Endothelial cell of umbilical vein (primary cell): ENCODE data around the gene OR52K1. TPM values are rescaled to one million over a fixed set of nuclear protein-coding genes. Genes with fewer than 3 reads are reported as not detected.

Experiments used
- Bru-seq: library from RNA; stranded (reverse); fragments of 400-500 nt; gene quantifications from one replicate; lab custom pipeline; 2021; lab: Mats Ljungman, UMichigan
- BruChase-seq, 2 experiments: library from RNA; stranded (reverse); fragments of 400-500 nt; gene quantifications; one replicate each; lab custom pipeline; 2021; lab: Mats Ljungman, UMichigan
- BruUV-seq: library from RNA; stranded (reverse); fragments of 400-500 nt; replicated peaks from 2 replicates; lab custom pipeline; 2021; lab: Mats Ljungman, UMichigan
- CTCF ChIA-PET: fragments of 300-600, 350-600 bp; sonication (Branson Sonifier 250); formaldehyde crosslinking; loops from one replicate; lab custom pipeline; 2021; ENCODE audit warnings: antibody characterized with exemption, inconsistent platforms; lab: Charles Lee
- POLR2A ChIA-PET: fragments of 300-600, 350-600 bp; sonication (Branson Sonifier 250); formaldehyde crosslinking; loops from one replicate; lab custom pipeline; 2021; ENCODE audit warnings: antibody characterized with exemption, inconsistent platforms; lab: Charles Lee
- DNase-seq: peaks from one replicate; pipeline ENCODE4 v3.0.0-alpha.2; 2011; ENCODE audit warnings: low read depth, low spot score
- FAIRE-seq: peaks from 2 replicates; lab custom pipeline; 2011; peaks lifted over from hg19 to GRCh38; lab: Jason Lieb, UNC
- H2AFZ ChIP-seq: 2 replicates; pipeline ENCODE4 v1.6.0; 2012; ENCODE audit warnings: low read depth, low read length, control low read depth, inconsistent platforms
- H3K27ac ChIP-seq: 2 replicates; pipeline ENCODE4 v1.5.1; 2011; ENCODE audit warnings: low read depth, mild to moderate bottlenecking, control low read depth, low read length, moderate library complexity; ENCODE audit not compliant: insufficient read depth
- H3K27me3 ChIP-seq, 2 experiments: 2 replicates each; pipeline versions ENCODE4 v1.6.0 to v1.6.1; 2011; ENCODE audit warnings: low read length in 2 of 2, mixed read lengths in 1 of 2; ENCODE audit not compliant: control insufficient read depth in 2 of 2, insufficient read depth in 2 of 2
- H3K36me3 ChIP-seq, 2 experiments: 2 replicates in 1 of 2; 3 replicates in 1 of 2; pipeline ENCODE4 v1.5.1; 2011; ENCODE audit warnings: low read length in 2 of 2, mild to moderate bottlenecking in 1 of 2, moderate library complexity in 1 of 2; ENCODE audit not compliant: control insufficient read depth in 2 of 2, insufficient read depth in 2 of 2; ENCODE audit errors: extremely low read depth in 1 of 2
- H3K4me1 ChIP-seq: 3 replicates; pipeline ENCODE4 v1.5.1; 2011; ENCODE audit warnings: mild to moderate bottlenecking, low read length; ENCODE audit not compliant: control insufficient read depth, insufficient read depth; ENCODE audit errors: extremely low read depth
- H3K4me2 ChIP-seq: 2 replicates; pipeline ENCODE4 v1.6.1; 2011; ENCODE audit warnings: low read length, control low read depth, mixed read lengths; ENCODE audit not compliant: insufficient read depth
- H3K4me3 ChIP-seq, 3 experiments: fragments of 200-600 bp in 1 of 3; sonication (generic), shearing (Covaris generic) in 1 of 3; replicated peaks in 1 of 3; 2 replicates each; pipeline ENCODE4 v1.5.1; 2011 to 2016; ENCODE audit warnings: control low read depth in 3 of 3, low read length in 3 of 3, mild to moderate bottlenecking in 2 of 3, inconsistent platforms in 1 of 3, low read depth in 1 of 3, moderate library complexity in 1 of 3; ENCODE audit not compliant: insufficient read depth in 1 of 3
- H3K79me2 ChIP-seq: 2 replicates; pipeline ENCODE4 v1.6.0; 2012; ENCODE audit warnings: low read length, inconsistent platforms; ENCODE audit not compliant: control insufficient read depth, insufficient read depth
- H3K9ac ChIP-seq: replicated peaks from 2 replicates; pipeline ENCODE3; 2011; ENCODE audit warnings: low read length, control low read depth; ENCODE audit not compliant: insufficient read depth; ENCODE audit errors: extremely low read depth
- H3K9me1 ChIP-seq: replicated peaks from 3 replicates; pipeline ENCODE4 v1.6.0; 2011; ENCODE audit warnings: mild to moderate bottlenecking, low read length; ENCODE audit not compliant: control insufficient read depth, insufficient read depth; ENCODE audit errors: extremely low read depth
- H3K9me3 ChIP-seq: replicated peaks from 2 replicates; pipeline ENCODE4 v1.5.1; 2012; ENCODE audit warnings: low read length, inconsistent platforms; ENCODE audit not compliant: control insufficient read depth, insufficient read depth
- H4K20me1 ChIP-seq: replicated peaks from 2 replicates; pipeline ENCODE3; 2011; ENCODE audit warnings: mild to moderate bottlenecking, low read length; ENCODE audit not compliant: control insufficient read depth, insufficient read depth; ENCODE audit errors: extremely low read depth
- EZH2 ChIP-seq: IDR thresholded peaks from 2 replicates; pipeline ENCODE4 v1.6.1; 2012; ENCODE audit warnings: borderline replicate concordance, low read depth, mild to moderate bottlenecking, moderate library complexity, low read length, inconsistent platforms; ENCODE audit not compliant: severe bottlenecking
- FOS ChIP-seq: IDR thresholded peaks from 2 replicates; pipeline ENCODE4 v1.6.1; 2011; ENCODE audit warnings: mild to moderate bottlenecking, low read length, moderate library complexity, borderline replicate concordance; ENCODE audit not compliant: insufficient read depth
- GATA2 ChIP-seq: IDR thresholded peaks from 2 replicates; pipeline ENCODE4 v1.7.0; 2011; ENCODE audit warnings: low read depth, mild to moderate bottlenecking, moderate library complexity, mixed read lengths, low read length; ENCODE audit not compliant: insufficient read length, insufficient read depth
- JUN ChIP-seq: IDR thresholded peaks from 2 replicates; pipeline ENCODE4 v1.6.1; 2011; ENCODE audit warnings: borderline replicate concordance, low read depth; ENCODE audit not compliant: insufficient read length, insufficient read depth
- MAX ChIP-seq: IDR thresholded peaks from 2 replicates; pipeline ENCODE4 v1.6.1; 2011; ENCODE audit not compliant: insufficient read depth, insufficient read length
- MYC ChIP-seq: IDR thresholded peaks from one replicate; pipeline ENCODE4 v1.6.1; 2011; ENCODE audit warnings: mild to moderate bottlenecking, low read depth, low read length
- POLR2A ChIP-seq: IDR thresholded peaks from 2 replicates; pipeline ENCODE4 v1.6.1; 2012; ENCODE audit warnings: low read depth, mild to moderate bottlenecking, control low read depth, low read length
- POLR2AphosphoS5 ChIP-seq: IDR thresholded peaks from 2 replicates; pipeline ENCODE4 v1.6.1; 2012; ENCODE audit warnings: low read depth, mild to moderate bottlenecking, control low read depth, low read length, moderate library complexity; ENCODE audit not compliant: insufficient read depth
- dilution Hi-C: fragments of 300-500 bp; cut with MboI; formaldehyde crosslinking; loops from one replicate; pipeline ENCODE4 v1.15.0; 2019; ENCODE audit warnings: low sequenced_read_pairs; ENCODE audit not compliant: extremely low pct_ligation_motif_present
- intact Hi-C: fragments of 100-400 bp; cut with micrococcal nuclease; formaldehyde crosslinking; loops from one replicate; pipeline ENCODE4 v1.10.0; 2022
- long read RNA-seq: library from polyadenylated mRNA; stranded (forward); transcript quantifications from one replicate; pipeline ENCODE4 v2.0.0, GENCODE V29; 2021
- polyA minus RNA-seq, 3 experiments: library from RNA; depleted of rRNA, polyadenylated mRNA; stranded (reverse); fragments of >200 nt; gene quantifications; 1 replicate in 1 of 3; 2 replicates in 2 of 3; pipeline ENCODE4 v1.2.3, GENCODE V29; 2011
- polyA plus RNA-seq, 4 experiments: library from polyadenylated mRNA; depleted of rRNA in 3 of 4; stranded (reverse) in 3 of 4; unstranded in 1 of 4; fragments of >200 nt; gene quantifications; 2 replicates each; pipeline versions ENCODE4 v1.2.1 to v1.2.3, GENCODE V29; 2011 to 2012; ENCODE audit warnings: missing spikeins in 1 of 4
- total RNA-seq: library from RNA; stranded (reverse); gene quantifications from 2 replicates; pipeline ENCODE4 v1.2.3, GENCODE V29; 2021
- TF ChIP-seq, protein P1 (sequence below), 2 donors: IDR thresholded peaks; 1 replicate in 1 of 2; 2 replicates in 1 of 2; pipeline ENCODE4 v1.5.1; 2011; ENCODE audit warnings: low read length in 2 of 2, mild to moderate bottlenecking in 2 of 2, moderate library complexity in 2 of 2, control low read depth in 1 of 2, inconsistent platforms in 1 of 2, low read depth in 1 of 2; ENCODE audit not compliant: insufficient read depth in 1 of 2; ENCODE audit errors: extremely low read depth in 1 of 2

Gene OR52K1
- not detected in 2 replicates for total RNA-seq
- polyA plus RNA-seq: not detected in 2 replicates
- polyA plus RNA-seq (2011; cell fraction: cytosol; rRNA removed): not detected in 2 replicates
- not detected in 2 replicates for polyA plus RNA-seq (2011; cell fraction: nucleus; rRNA removed)
- polyA plus RNA-seq (2012): not detected in 2 replicates
- not detected in 2 replicates for polyA minus RNA-seq
- not detected for polyA minus RNA-seq (2011; cell fraction: cytosol; rRNA and poly(A)+ RNA removed)
- not detected in 2 replicates for polyA minus RNA-seq (2011; cell fraction: nucleus; rRNA and poly(A)+ RNA removed)
- not detected for Bru-seq, nascent RNA
- not detected for BruChase-seq, experiment 1, labeled RNA remaining after a 6-hour chase
- BruChase-seq, experiment 2, labeled RNA remaining after a 2-hour chase: not detected
- long read RNA-seq: 0 reads

- H3K9me1 ChIP-seq: no peaks in the 10 kb centered on the region
- intact Hi-C loops: loop anchor here (5.0 kb wide), 1 partner anchor 125 kb away; the partner anchor contains the start of gene TRIM68
- FAIRE-seq (no peak), DNase-seq (no peak)
- BruUV-seq: no TSS peak
- H4K20me1 ChIP-seq: no peaks in the 10 kb centered on the region
- peaks cover 21% of the 10 kb centered on the region for H3K4me1 ChIP-seq
- ChIA-PET POLR2A (no interaction called here), CTCF (interaction anchor here (1.5 to 1.6 kb wide), 2 partner anchors 10 to 295 kb away, joined by 8 to 10 read pairs; no protein-coding TSS in a partner anchor)
- no peak for TF ChIP-seq MAX
- TF ChIP-seq MYC: no peak
- TF ChIP-seq EZH2: no peak
- no peak for TF ChIP-seq FOS
- no peak for TF ChIP-seq POLR2AphosphoS5
- no peak for TF ChIP-seq JUN
- TF ChIP-seq, protein P1, sequence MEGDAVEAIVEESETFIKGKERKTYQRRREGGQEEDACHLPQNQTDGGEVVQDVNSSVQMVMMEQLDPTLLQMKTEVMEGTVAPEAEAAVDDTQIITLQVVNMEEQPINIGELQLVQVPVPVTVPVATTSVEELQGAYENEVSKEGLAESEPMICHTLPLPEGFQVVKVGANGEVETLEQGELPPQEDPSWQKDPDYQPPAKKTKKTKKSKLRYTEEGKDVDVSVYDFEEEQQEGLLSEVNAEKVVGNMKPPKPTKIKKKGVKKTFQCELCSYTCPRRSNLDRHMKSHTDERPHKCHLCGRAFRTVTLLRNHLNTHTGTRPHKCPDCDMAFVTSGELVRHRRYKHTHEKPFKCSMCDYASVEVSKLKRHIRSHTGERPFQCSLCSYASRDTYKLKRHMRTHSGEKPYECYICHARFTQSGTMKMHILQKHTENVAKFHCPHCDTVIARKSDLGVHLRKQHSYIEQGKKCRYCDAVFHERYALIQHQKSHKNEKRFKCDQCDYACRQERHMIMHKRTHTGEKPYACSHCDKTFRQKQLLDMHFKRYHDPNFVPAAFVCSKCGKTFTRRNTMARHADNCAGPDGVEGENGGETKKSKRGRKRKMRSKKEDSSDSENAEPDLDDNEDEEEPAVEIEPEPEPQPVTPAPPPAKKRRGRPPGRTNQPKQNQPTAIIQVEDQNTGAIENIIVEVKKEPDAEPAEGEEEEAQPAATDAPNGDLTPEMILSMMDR (IDR thresholded peaks at IDR 0.05; ENCODE audit: extremely low read depth in 1 of 2, insufficient read depth in 1 of 2, low read depth in 1 of 2, low read length in 2 of 2): no peak
- no peak for TF ChIP-seq POLR2A
- TF ChIP-seq GATA2: no peak
- H3K4me3 ChIP-seq: no peak within 1 kb of the TSS
- peak within 1 kb of the TSS; percentile 71 for H3K27ac ChIP-seq
- no peaks in the 10 kb centered on the region for H3K9me3 ChIP-seq
- dilution Hi-C loops: no loop called here
- H3K27me3 ChIP-seq: peaks cover 0 to 10% of the 10 kb centered on the region in 2 experiments
- no peak within 1 kb of the TSS for H3K9ac ChIP-seq
- peak within 1 kb of the TSS; percentile 36 for H3K4me2 ChIP-seq
- H3K36me3 ChIP-seq: no peaks in the 10 kb centered on the region
- peak within 1 kb of the TSS; percentile 62 for H2AFZ ChIP-seq
- H3K79me2 ChIP-seq: no peaks in the 10 kb centered on the region
Observed at GRCh38 chr11:4482445-4482844, at the start of gene OR52K1. Gene OR52K1, plus strand, starts transcription at chr11:4482646. Its CDS starts 6,255 bp downstream, at chr11:4488901.
